ENCODE measurements around the gene ANLN. TPM values are rescaled to one million over a fixed set of nuclear protein-coding genes. Genes with fewer than 3 reads are reported as not detected.

ANLN gene
- total RNA-seq, 1 experiment from 2014 or later: 106 TPM

DNA sequence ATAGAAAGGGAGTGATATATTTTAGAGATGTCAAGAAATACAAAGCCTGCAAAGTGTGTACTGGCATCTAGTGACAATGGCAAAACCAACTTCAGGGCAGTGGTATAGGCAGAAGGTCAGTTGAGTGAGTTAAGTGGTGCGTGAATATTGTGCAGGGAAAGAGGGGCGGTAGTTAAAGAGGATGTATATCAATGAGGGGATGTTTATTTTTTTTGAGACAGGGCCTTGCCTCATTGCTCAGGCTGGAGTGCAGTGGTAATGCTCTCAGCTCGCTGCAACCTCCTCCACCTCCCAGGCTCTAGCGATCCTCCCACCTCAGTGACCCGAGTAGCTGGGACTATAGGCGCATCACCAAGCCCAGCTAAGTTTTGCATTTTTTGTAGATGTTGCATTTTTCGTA is 13.8 kb downstream of the ANLN start:
- POLR2A ChIA-PET: no interaction called here
- CTCF ChIA-PET: no interaction called here
- no peaks in the 10 kb centered on the region for H3K9me3 Mint-ChIP-seq (ENCODE audit: unreplicated experiment)
- no peaks in the 10 kb centered on the region for H3K4me1 Mint-ChIP-seq (ENCODE audit: low read depth, unreplicated experiment)
- peaks cover 72% of the 10 kb centered on the region for H3K36me3 Mint-ChIP-seq (ENCODE audit: insufficient read depth, unreplicated experiment)
- Histone ChIP-seq H3K9me3 (no peaks in the 10 kb centered on the region), H3K27me3 (replicated peaks; ENCODE audit: control insufficient read depth, insufficient read depth, low read length) (no peaks in the 10 kb centered on the region), H3K4me1 (no peaks in the 10 kb centered on the region), H3K36me3 (ENCODE audit: control insufficient read depth, insufficient read depth, low read length) (peaks cover 6% of the 10 kb centered on the region), H3K4me3 (ENCODE audit: low read depth, low read length) (no peak overlapping the region)
- TF ChIP-seq, protein P1, sequence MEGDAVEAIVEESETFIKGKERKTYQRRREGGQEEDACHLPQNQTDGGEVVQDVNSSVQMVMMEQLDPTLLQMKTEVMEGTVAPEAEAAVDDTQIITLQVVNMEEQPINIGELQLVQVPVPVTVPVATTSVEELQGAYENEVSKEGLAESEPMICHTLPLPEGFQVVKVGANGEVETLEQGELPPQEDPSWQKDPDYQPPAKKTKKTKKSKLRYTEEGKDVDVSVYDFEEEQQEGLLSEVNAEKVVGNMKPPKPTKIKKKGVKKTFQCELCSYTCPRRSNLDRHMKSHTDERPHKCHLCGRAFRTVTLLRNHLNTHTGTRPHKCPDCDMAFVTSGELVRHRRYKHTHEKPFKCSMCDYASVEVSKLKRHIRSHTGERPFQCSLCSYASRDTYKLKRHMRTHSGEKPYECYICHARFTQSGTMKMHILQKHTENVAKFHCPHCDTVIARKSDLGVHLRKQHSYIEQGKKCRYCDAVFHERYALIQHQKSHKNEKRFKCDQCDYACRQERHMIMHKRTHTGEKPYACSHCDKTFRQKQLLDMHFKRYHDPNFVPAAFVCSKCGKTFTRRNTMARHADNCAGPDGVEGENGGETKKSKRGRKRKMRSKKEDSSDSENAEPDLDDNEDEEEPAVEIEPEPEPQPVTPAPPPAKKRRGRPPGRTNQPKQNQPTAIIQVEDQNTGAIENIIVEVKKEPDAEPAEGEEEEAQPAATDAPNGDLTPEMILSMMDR (IDR thresholded peaks at IDR 0.05; ENCODE audit: insufficient read depth in 1 of 2, low read depth in 1 of 2, low read length in 1 of 2, severe bottlenecking in 1 of 2, unreplicated experiment in 1 of 2): no peak
- H3K27ac Mint-ChIP-seq (ENCODE audit: unreplicated experiment): no peak overlapping the region
- H3K27me3 Mint-ChIP-seq (ENCODE audit: insufficient read depth, unreplicated experiment): no peaks in the 10 kb centered on the region
- H3K4me3 Mint-ChIP-seq (ENCODE audit: unreplicated experiment): no peak overlapping the region
- no TSS peak for BruUV-seq (replicated peaks)
- intact Hi-C loops (cut with micrococcal nuclease; ENCODE audit: unreplicated experiment): no loop called here
- DNase-seq: no peak

DNA sequence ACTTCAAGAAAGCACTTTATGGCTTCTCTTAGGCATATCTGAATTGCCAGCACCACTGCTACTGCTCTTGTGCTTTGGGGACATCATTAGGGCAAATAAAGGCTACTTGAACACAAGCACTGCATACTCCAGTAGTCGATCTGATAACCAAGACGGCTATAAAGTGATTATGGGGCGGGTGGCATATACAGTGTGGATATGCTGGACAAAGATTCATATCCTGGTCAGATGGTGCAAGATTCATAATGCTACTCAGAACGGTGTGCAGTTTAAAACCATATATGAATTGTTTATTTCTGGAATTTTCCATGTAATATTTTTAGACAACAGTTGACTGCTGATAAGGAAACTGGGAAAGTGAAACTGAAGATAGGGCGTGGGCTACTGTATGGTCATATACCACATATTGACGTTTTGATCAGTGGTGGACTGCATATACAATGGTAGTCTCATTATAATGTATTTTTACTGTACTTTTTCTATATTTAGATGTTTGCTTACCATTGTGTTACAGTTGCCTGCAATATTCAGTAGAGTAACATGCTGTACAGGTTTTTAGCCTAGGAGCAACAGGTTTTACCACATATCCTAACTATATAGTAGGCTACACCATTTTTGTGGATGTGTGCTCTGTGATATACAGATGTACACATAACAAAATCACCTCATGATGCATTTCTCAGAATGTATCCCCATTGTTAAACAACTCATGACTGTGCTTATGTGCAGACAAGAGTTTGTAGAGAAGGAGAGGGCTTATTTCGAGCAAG is 15.2 kb downstream of the ANLN start:
- intact Hi-C loops (cut with micrococcal nuclease; ENCODE audit: unreplicated experiment): no loop called here
- Histone ChIP-seq H3K4me1 (no peaks in the 10 kb centered on the region), H3K4me3 (ENCODE audit: low read depth, low read length) (no peak overlapping the region), H3K27me3 (replicated peaks; ENCODE audit: control insufficient read depth, insufficient read depth, low read length) (no peaks in the 10 kb centered on the region), H3K36me3 (ENCODE audit: control insufficient read depth, insufficient read depth, low read length) (peaks cover 6% of the 10 kb centered on the region), H3K9me3 (no peaks in the 10 kb centered on the region)
- POLR2A ChIA-PET: no interaction called here
- H3K9me3 Mint-ChIP-seq (ENCODE audit: unreplicated experiment): no peaks in the 10 kb centered on the region
- CTCF ChIA-PET: no interaction called here
- H3K4me1 Mint-ChIP-seq (ENCODE audit: low read depth, unreplicated experiment): no peaks in the 10 kb centered on the region
- TF ChIP-seq, protein P1 (IDR thresholded peaks at IDR 0.05; ENCODE audit: insufficient read depth in 1 of 2, low read depth in 1 of 2, low read length in 1 of 2, severe bottlenecking in 1 of 2, unreplicated experiment in 1 of 2): no peak
- no TSS peak for BruUV-seq (replicated peaks)
- H3K36me3 Mint-ChIP-seq (ENCODE audit: insufficient read depth, unreplicated experiment): peaks cover 71% of the 10 kb centered on the region
- no peak for DNase-seq
- H3K4me3 Mint-ChIP-seq (ENCODE audit: unreplicated experiment): no peak overlapping the region
- no peak overlapping the region for H3K27ac Mint-ChIP-seq (ENCODE audit: unreplicated experiment)
- H3K27me3 Mint-ChIP-seq (ENCODE audit: insufficient read depth, unreplicated experiment): no peaks in the 10 kb centered on the region

DNA sequence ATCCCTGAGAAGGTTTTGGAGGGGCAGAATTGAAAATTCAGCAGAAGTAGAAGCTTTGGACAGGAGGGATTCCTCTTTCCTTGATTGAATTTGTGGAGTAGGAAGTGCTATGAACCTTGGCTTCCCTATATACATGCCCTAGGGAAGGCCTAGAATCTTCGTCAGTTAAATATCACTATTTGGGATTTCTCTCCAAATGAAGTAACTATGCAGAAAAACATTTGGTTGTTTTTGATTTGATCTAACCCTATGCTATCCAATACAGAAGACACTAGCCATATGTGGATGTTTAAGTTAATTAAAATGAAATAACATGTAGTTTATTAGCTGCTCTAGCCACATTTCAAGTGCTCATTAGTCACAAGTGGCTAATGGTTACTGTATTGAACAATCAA is 15.7 kb downstream of the ANLN start:
- intact Hi-C loops (cut with micrococcal nuclease; ENCODE audit: unreplicated experiment): no loop called here
- ChIA-PET CTCF (no interaction called here), POLR2A (no interaction called here)
- no TSS peak for BruUV-seq (replicated peaks)
- H3K36me3 ChIP-seq (ENCODE audit: control insufficient read depth, insufficient read depth, low read length): peaks cover 4% of the 10 kb centered on the region
- no peaks in the 10 kb centered on the region for H3K4me1 ChIP-seq
- no peaks in the 10 kb centered on the region for H3K27me3 Mint-ChIP-seq (ENCODE audit: insufficient read depth, unreplicated experiment)
- no peak overlapping the region for H3K27ac Mint-ChIP-seq (ENCODE audit: unreplicated experiment)
- H3K4me1 Mint-ChIP-seq (ENCODE audit: low read depth, unreplicated experiment): no peaks in the 10 kb centered on the region
- DNase-seq: no peak
- TF ChIP-seq, protein P1 (IDR thresholded peaks at IDR 0.05; ENCODE audit: insufficient read depth in 1 of 2, low read depth in 1 of 2, low read length in 1 of 2, severe bottlenecking in 1 of 2, unreplicated experiment in 1 of 2): no peak
- H3K27me3 ChIP-seq (replicated peaks; ENCODE audit: control insufficient read depth, insufficient read depth, low read length): no peaks in the 10 kb centered on the region
- H3K9me3 ChIP-seq: no peaks in the 10 kb centered on the region
- no peak overlapping the region for H3K4me3 ChIP-seq (ENCODE audit: low read depth, low read length)
- no peak overlapping the region for H3K4me3 Mint-ChIP-seq (ENCODE audit: unreplicated experiment)
- no peaks in the 10 kb centered on the region for H3K9me3 Mint-ChIP-seq (ENCODE audit: unreplicated experiment)
- H3K36me3 Mint-ChIP-seq (ENCODE audit: insufficient read depth, unreplicated experiment): peaks cover 67% of the 10 kb centered on the region
